HepG2 (cell line): Measurements from ENCODE around the gene SHFL. TPM values are rescaled to one million over a fixed set of nuclear protein-coding genes. Genes with fewer than 3 reads are reported as not detected.
A peak's percentile ranks its signal among the peaks of the same experiment; 100 is the strongest.

ENCODE experiments used
- ATAC-seq: fragments of 200-7000 bp; cut with Tn5 transposase; 3 replicates; pipeline ENCODE4 v1.9.1; 2020; ENCODE audit warnings: mild to moderate bottlenecking, moderate library complexity
- BruUV-seq: library from RNA; stranded (reverse); fragments of 400-500 nt; replicated peaks from 2 replicates; lab custom pipeline; 2021; lab: Mats Ljungman, UMichigan
- CTCF ChIA-PET: fragments of 300-600 bp; formaldehyde crosslinking; extraction: SDS; loops from one replicate; lab custom pipeline; 2021; ENCODE audit warnings: low total read pairs, inconsistent platforms, low intra/inter-chr PET ratio; lab: Yijun Ruan, JAX
- POLR2A ChIA-PET: fragments of 350-600 bp; sonication (Branson Sonifier 250); formaldehyde crosslinking; loops from one replicate; lab custom pipeline; 2020; ENCODE audit warnings: antibody characterized with exemption, inconsistent platforms; lab: Yijun Ruan, JAX
- DNase-seq: peaks from one replicate; pipeline ENCODE4 v3.0.0-alpha.2; 2015; ENCODE audit warnings: low spot score
- FAIRE-seq: peaks from 3 replicates; lab custom pipeline; 2011; peaks lifted over from hg19 to GRCh38; lab: Jason Lieb, UNC
- H2AFZ ChIP-seq: one replicate; pipeline ENCODE4 v1.6.1; 2011; ENCODE audit warnings: low read length, inconsistent platforms
- H3K27ac ChIP-seq: fragments of 300-600 bp; 3 replicates; pipeline ENCODE4 v1.8.0; 2011; ENCODE audit warnings: mixed run types, mild to moderate bottlenecking, mixed read lengths, low read length, inconsistent platforms; ENCODE audit not compliant: insufficient read depth; ENCODE audit errors: extremely low read length
- H3K27me3 ChIP-seq, 2 experiments: fragments of 200-600 bp in 1 of 2; 2 replicates in 1 of 2; 3 replicates in 1 of 2; pipeline versions ENCODE4 v1.6.0 to v1.8.0; 2011; ENCODE audit warnings: low read length in 2 of 2, mild to moderate bottlenecking in 2 of 2, moderate library complexity in 2 of 2, inconsistent platforms in 1 of 2; ENCODE audit not compliant: insufficient read depth in 2 of 2, control insufficient read depth in 1 of 2
- H3K36me3 ChIP-seq, 2 experiments: fragments of 200-600 bp in 1 of 2; replicated peaks in 1 of 2; 2 replicates in 1 of 2; 3 replicates in 1 of 2; pipeline versions ENCODE4 v1.5.1 to v1.8.0; 2011; ENCODE audit warnings: low read length in 2 of 2, inconsistent platforms in 1 of 2; ENCODE audit not compliant: insufficient read depth in 2 of 2, control insufficient read depth in 1 of 2
- H3K4me1 ChIP-seq: 2 replicates; pipeline ENCODE4 v1.5.1; 2012; ENCODE audit warnings: low read length, inconsistent platforms; ENCODE audit not compliant: insufficient read depth
- H3K4me2 ChIP-seq: 2 replicates; pipeline ENCODE4 v1.6.0; 2011; ENCODE audit warnings: low read depth, low read length, inconsistent platforms
- H3K4me3 ChIP-seq, 3 experiments: fragments of 200-600 bp in 1 of 3; sonication (generic), shearing (Covaris generic) in 1 of 3; replicated peaks in 1 of 3; 2 replicates each; pipeline ENCODE4 v1.5.1; 2011 to 2016; ENCODE audit warnings: low read length in 3 of 3, inconsistent platforms in 2 of 3, low read depth in 2 of 3, mild to moderate bottlenecking in 2 of 3, control low read depth in 1 of 3, mixed read lengths in 1 of 3; ENCODE audit not compliant: insufficient read depth in 1 of 3
- H3K79me2 ChIP-seq: one replicate; pipeline ENCODE4 v1.6.1; 2011; ENCODE audit warnings: low read length, inconsistent platforms; ENCODE audit not compliant: insufficient read depth
- H3K9ac ChIP-seq: 2 replicates; pipeline ENCODE4 v1.6.0; 2011; ENCODE audit warnings: mild to moderate bottlenecking, low read depth, low read length, inconsistent platforms; ENCODE audit not compliant: insufficient read depth
- H3K9me3 ChIP-seq: 2 replicates; pipeline ENCODE4 v1.5.1; 2012; ENCODE audit warnings: mild to moderate bottlenecking, low read length
- H4K20me1 ChIP-seq: 2 replicates; pipeline ENCODE4 v1.6.0; 2011; ENCODE audit warnings: inconsistent platforms, mild to moderate bottlenecking, low read length, moderate library complexity; ENCODE audit not compliant: insufficient read depth
- KDM5A ChIP-seq: fragments of 200-600 bp; sonication (generic); IDR thresholded peaks from 2 replicates; pipeline ENCODE4 v1.7.0; 2018; ENCODE audit warnings: antibody characterized with exemption, mild to moderate bottlenecking, low read length, borderline replicate concordance
- MTA3 ChIP-seq: sonication (generic); formaldehyde crosslinking; IDR thresholded peaks from 2 replicates; pipeline ENCODE4 v1.4.0; 2020; ENCODE audit warnings: missing genetic modification reagents
- MYC ChIP-seq: sonication (generic); formaldehyde crosslinking; IDR thresholded peaks from 2 replicates; pipeline ENCODE4 v1.9.0; 2021; ENCODE audit warnings: missing genetic modification reagents, borderline replicate concordance
- NFYB ChIP-seq: sonication (generic); formaldehyde crosslinking; IDR thresholded peaks from 2 replicates; pipeline ENCODE4 v1.4.0; 2020; ENCODE audit warnings: missing genetic modification reagents
- NFYC ChIP-seq: IDR thresholded peaks from 2 replicates; pipeline ENCODE4 v1.6.1; 2016; ENCODE audit warnings: missing genetic modification reagents, missing compliant biosample characterization
- PAX8 ChIP-seq: sonication (generic); formaldehyde crosslinking; IDR thresholded peaks from 2 replicates; pipeline ENCODE4 v1.8.0; 2022; ENCODE audit warnings: mild to moderate bottlenecking, missing genetic modification reagents, borderline replicate concordance
- THAP11 ChIP-seq: IDR thresholded peaks from 2 replicates; pipeline ENCODE4 v1.6.1; 2016; ENCODE audit warnings: missing biosample characterization, missing genetic modification reagents
- ZFY ChIP-seq: sonication (generic); formaldehyde crosslinking; IDR thresholded peaks from 2 replicates; pipeline ENCODE4 v1.4.0; 2020; ENCODE audit warnings: missing genetic modification reagents
- ZNF143 ChIP-seq: sonication (generic); formaldehyde crosslinking; IDR thresholded peaks from 2 replicates; pipeline ENCODE4 v1.4.0; 2020; ENCODE audit warnings: missing genetic modification reagents
- ZNF260 ChIP-seq: sonication (generic); formaldehyde crosslinking; IDR thresholded peaks from 2 replicates; pipeline ENCODE4 v1.4.0; 2020; ENCODE audit warnings: missing genetic modification reagents, low read depth, mild to moderate bottlenecking, borderline replicate concordance
- ZNF292 ChIP-seq: sonication (generic); formaldehyde crosslinking; IDR thresholded peaks from 2 replicates; pipeline ENCODE4 v1.8.1; 2022; ENCODE audit warnings: mild to moderate bottlenecking, low read depth, missing genetic modification reagents, borderline replicate concordance
- ZNF530 ChIP-seq: sonication (generic); formaldehyde crosslinking; IDR thresholded peaks from 2 replicates; pipeline ENCODE4 v1.5.0; 2020; ENCODE audit warnings: low read depth, mild to moderate bottlenecking, missing genetic modification reagents
- ZSCAN9 ChIP-seq: IDR thresholded peaks from 2 replicates; pipeline ENCODE4 v1.6.1; 2016; ENCODE audit warnings: borderline replicate concordance
- WGBS: methylation state at CpG from one replicate; pipeline ENCODE4 v1.1.6; 2017; ENCODE audit warnings: low lambda C conversion rate; 5-methylcytosine and 5-hydroxymethylcytosine counted together
- in situ Hi-C: cut with HindIII; loops from 2 replicates; pipeline ENCODE4 v1.10.0; 2017; ENCODE audit warnings: low pct_unique_long_range_greater_than_20kb; ENCODE audit not compliant: extremely low pct_ligation_motif_present
- intact Hi-C: fragments of 100-400 bp; cut with micrococcal nuclease; formaldehyde crosslinking; loops from one replicate; pipeline ENCODE4 v1.10.0; 2022; ENCODE audit not compliant: unreplicated experiment
- polyA plus RNA-seq, 8 experiments: library from polyadenylated mRNA; depleted of rRNA in 3 of 8; stranded (reverse) in 7 of 8; unstranded in 1 of 8; fragments of >200 nt; fragmentation: Illumina TruSeq in 4 of 8; extraction: Trizol in 4 of 8; gene quantifications; 2 replicates each; pipeline versions ENCODE4 v1.2.1 to v1.2.3, GENCODE V29; 2011 to 2016; ENCODE audit warnings: low read depth in 4 of 8, missing spikeins in 1 of 8, mixed read lengths in 1 of 8; ENCODE audit not compliant: insufficient read depth in 1 of 8
- total RNA-seq, 5 experiments: library from RNA; depleted of rRNA; stranded (reverse); fragments of >200 nt; fragmentation: Illumina TruSeq; extraction: Trizol; gene quantifications; 2 replicates each; pipeline ENCODE4 v1.2.3, GENCODE V29; 2016; ENCODE audit warnings: low read depth in 1 of 5
- TF ChIP-seq, protein P1 (sequence below): sonication (generic); formaldehyde crosslinking; IDR thresholded peaks from 2 replicates; pipeline ENCODE4 v1.4.0; 2020; ENCODE audit warnings: mild to moderate bottlenecking, missing genetic modification reagents
- TF ChIP-seq, protein P2 (sequence below): sonication (generic); formaldehyde crosslinking; IDR thresholded peaks from 2 replicates; pipeline ENCODE4 v1.4.0; 2020; ENCODE audit warnings: missing genetic modification reagents
- TF ChIP-seq, protein P3 (sequence below): sonication (generic); formaldehyde crosslinking; IDR thresholded peaks from 2 replicates; pipeline ENCODE4 v1.4.0; 2020; ENCODE audit warnings: missing genetic modification reagents, borderline replicate concordance

Gene SHFL
- total and polyA plus RNA-seq, 2 of the 13 experiments (the other 11 are each of a cell fraction or from before 2014, with no cell fraction given): 12.3 to 36.4 TPM

DNA sequence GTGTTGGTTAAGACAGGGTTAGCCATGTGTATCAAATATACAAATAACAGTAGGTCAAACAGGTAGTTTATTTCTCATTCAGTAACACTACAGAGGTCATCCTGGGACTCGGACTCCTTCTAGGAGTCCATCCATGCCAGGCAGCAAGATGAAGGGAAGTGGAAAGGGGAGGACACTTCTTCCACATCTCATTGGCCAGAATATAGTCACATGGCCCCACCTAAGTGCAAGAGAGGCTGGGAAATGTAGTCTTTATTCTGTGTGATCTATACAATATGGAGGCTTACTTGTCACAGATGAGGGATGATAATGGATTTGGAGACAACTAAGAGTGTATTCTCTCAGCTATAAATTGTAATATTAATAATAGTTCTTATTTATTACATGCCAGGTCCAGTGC lies 41.7 kb upstream of the SHFL start:
- H2AFZ ChIP-seq: no peak overlapping the region
- H4K20me1 ChIP-seq: no peaks in the 10 kb centered on the region
- FAIRE-seq: no peak
- H3K79me2 ChIP-seq: no peaks in the 10 kb centered on the region
- H3K36me3 ChIP-seq: no peaks in the 10 kb centered on the region
- no peaks in the 10 kb centered on the region for H3K27me3 ChIP-seq
- intact Hi-C loops (no loop called here), in situ Hi-C loops (no loop called here)
- WGBS: 0% methylated on average over 1 of the region's 1 CpG
- BruUV-seq: no TSS peak
- no peak for ATAC-seq
- no peak for DNase-seq
- CTCF ChIA-PET: no interaction called here
- POLR2A ChIA-PET: no interaction called here
- no peak overlapping the region for H3K9ac ChIP-seq
- no peaks in the 10 kb centered on the region for H3K4me1 ChIP-seq
- H3K4me2 ChIP-seq: no peak overlapping the region
- H3K27ac ChIP-seq: no peak overlapping the region
- no peaks in the 10 kb centered on the region for H3K9me3 ChIP-seq
- TF ChIP-seq ZNF143 (CRISPR knock-in tag) (peak; percentile 75), MTA3 (CRISPR knock-in tag) (no peak), ZNF530 (no peak), NFYC (CRISPR knock-in tag) (peak; percentile 58; the same call in 1 of the 2 replicates), NFYB (CRISPR knock-in tag) (peak; percentile 64), THAP11 (peak; percentile 89)
- TF ChIP-seq, protein P1, sequence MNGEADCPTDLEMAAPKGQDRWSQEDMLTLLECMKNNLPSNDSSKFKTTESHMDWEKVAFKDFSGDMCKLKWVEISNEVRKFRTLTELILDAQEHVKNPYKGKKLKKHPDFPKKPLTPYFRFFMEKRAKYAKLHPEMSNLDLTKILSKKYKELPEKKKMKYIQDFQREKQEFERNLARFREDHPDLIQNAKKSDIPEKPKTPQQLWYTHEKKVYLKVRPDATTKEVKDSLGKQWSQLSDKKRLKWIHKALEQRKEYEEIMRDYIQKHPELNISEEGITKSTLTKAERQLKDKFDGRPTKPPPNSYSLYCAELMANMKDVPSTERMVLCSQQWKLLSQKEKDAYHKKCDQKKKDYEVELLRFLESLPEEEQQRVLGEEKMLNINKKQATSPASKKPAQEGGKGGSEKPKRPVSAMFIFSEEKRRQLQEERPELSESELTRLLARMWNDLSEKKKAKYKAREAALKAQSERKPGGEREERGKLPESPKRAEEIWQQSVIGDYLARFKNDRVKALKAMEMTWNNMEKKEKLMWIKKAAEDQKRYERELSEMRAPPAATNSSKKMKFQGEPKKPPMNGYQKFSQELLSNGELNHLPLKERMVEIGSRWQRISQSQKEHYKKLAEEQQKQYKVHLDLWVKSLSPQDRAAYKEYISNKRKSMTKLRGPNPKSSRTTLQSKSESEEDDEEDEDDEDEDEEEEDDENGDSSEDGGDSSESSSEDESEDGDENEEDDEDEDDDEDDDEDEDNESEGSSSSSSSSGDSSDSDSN (CRISPR knock-in tag): no peak
- H3K4me3 ChIP-seq: no peak overlapping the region

DNA sequence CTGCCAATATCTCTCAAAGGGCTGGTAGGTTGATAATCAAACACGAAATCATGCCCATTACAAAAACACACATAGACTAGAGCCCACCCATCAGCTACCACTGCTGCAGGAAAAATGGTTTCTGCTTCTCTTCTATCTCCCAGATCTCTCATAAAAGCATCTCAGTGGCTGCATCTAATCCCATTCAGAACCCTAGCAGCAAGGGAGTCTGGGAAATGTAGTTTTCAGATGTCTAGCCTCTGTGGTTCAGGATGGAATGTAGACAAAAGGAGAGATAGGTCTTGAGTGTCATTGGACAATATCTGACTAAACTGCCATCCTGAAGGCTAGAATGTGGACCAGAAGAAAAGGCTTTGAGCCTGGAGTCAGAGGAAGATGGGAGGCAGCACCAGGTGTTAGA lies 40.7 kb upstream of the SHFL start:
- Histone ChIP-seq H3K4me3 (no peak overlapping the region), H4K20me1 (no peaks in the 10 kb centered on the region), H3K79me2 (no peaks in the 10 kb centered on the region), H3K36me3 (no peaks in the 10 kb centered on the region), H3K27ac (no peak overlapping the region), H3K4me1 (no peaks in the 10 kb centered on the region), H3K9ac (no peak overlapping the region), H2AFZ (no peak overlapping the region), H3K4me2 (no peak overlapping the region), H3K27me3 (no peaks in the 10 kb centered on the region), H3K9me3 (no peaks in the 10 kb centered on the region)
- 0% methylated on average over 1 of the region's 1 CpG for WGBS
- CTCF ChIA-PET: no interaction called here
- BruUV-seq: no TSS peak
- intact Hi-C loops (no loop called here), in situ Hi-C loops (no loop called here)
- POLR2A ChIA-PET: no interaction called here
- ATAC-seq (no peak), DNase-seq (no peak), FAIRE-seq (no peak)
- no peak for TF ChIP-seq MYC
- TF ChIP-seq, protein P2, sequence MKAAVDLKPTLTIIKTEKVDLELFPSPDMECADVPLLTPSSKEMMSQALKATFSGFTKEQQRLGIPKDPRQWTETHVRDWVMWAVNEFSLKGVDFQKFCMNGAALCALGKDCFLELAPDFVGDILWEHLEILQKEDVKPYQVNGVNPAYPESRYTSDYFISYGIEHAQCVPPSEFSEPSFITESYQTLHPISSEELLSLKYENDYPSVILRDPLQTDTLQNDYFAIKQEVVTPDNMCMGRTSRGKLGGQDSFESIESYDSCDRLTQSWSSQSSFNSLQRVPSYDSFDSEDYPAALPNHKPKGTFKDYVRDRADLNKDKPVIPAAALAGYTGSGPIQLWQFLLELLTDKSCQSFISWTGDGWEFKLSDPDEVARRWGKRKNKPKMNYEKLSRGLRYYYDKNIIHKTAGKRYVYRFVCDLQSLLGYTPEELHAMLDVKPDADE (CRISPR knock-in tag): no peak
- no peak for TF ChIP-seq KDM5A
- TF ChIP-seq ZFY (CRISPR knock-in tag): no peak
- no peak for TF ChIP-seq ZNF260
- peak; percentile 92 for TF ChIP-seq THAP11
- TF ChIP-seq PAX8 (CRISPR knock-in tag): no peak
- TF ChIP-seq ZSCAN9 (CRISPR knock-in tag): no peak
- no peak for TF ChIP-seq ZNF292 (CRISPR knock-in tag)
- TF ChIP-seq, protein P3, sequence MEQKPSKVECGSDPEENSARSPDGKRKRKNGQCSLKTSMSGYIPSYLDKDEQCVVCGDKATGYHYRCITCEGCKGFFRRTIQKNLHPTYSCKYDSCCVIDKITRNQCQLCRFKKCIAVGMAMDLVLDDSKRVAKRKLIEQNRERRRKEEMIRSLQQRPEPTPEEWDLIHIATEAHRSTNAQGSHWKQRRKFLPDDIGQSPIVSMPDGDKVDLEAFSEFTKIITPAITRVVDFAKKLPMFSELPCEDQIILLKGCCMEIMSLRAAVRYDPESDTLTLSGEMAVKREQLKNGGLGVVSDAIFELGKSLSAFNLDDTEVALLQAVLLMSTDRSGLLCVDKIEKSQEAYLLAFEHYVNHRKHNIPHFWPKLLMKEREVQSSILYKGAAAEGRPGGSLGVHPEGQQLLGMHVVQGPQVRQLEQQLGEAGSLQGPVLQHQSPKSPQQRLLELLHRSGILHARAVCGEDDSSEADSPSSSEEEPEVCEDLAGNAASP (CRISPR knock-in tag): no peak
